NCI-H2029 (cell line): ENCODE results near the gene FUT1.
"Not testable (repeated sequence)": the region's sequence is repeated elsewhere in the genome, so short reads cannot be mapped to it uniquely, and the experiment has no call there.

ENCODE experiments used
- DNase-seq: peaks from one replicate; lab custom pipeline; 2025; lab: John Stamatoyannopoulos, UW

The FUT1 gene

GRCh38 chr19:48752496-48753365 lies at the start of gene FUT1:
Gene FUT1, minus strand, starts transcription at chr19:48752641. Its CDS starts 1,360 bp downstream, at chr19:48751281.
- DNase-seq = peak; percentile 92

- no peak for DNase-seq
Observed at GRCh38 chr19:48799358-48800300, 47.2 kb upstream of the FUT1 start.

- no peak for DNase-seq
Observed at GRCh38 chr19:48798937-48799336, 46.5 kb upstream of the FUT1 start.

GRCh38 chr19:48797103-48797502 lies 44.7 kb upstream of the FUT1 start:
- DNase-seq = no peak

- no peak for DNase-seq
Observed at GRCh38 chr19:48796298-48797083, 44.0 kb upstream of the FUT1 start.

- no peak for DNase-seq
Observed at GRCh38 chr19:48795685-48796070, 43.2 kb upstream of the FUT1 start.

- peak; percentile 84 for DNase-seq
Observed at GRCh38 chr19:48795055-48795684, 42.7 kb upstream of the FUT1 start.

- no peak for DNase-seq
Observed at GRCh38 chr19:48794291-48794690, 41.9 kb upstream of the FUT1 start.

- no peak for DNase-seq
Observed at GRCh38 chr19:48793271-48793670, 40.8 kb upstream of the FUT1 start.

GRCh38 chr19:48787331-48787730 lies 34.9 kb upstream of the FUT1 start:
- DNase-seq = not testable (repeated sequence)

- DNase-seq = not testable (repeated sequence)
Observed at GRCh38 chr19:48786422-48786821, 34.0 kb upstream of the FUT1 start.

- DNase-seq = no peak
Observed at GRCh38 chr19:48784527-48784926, 32.1 kb upstream of the FUT1 start.

GRCh38 chr19:48780631-48781391 lies 28.4 kb upstream of the FUT1 start:
- DNase-seq = no peak

- no peak for DNase-seq
Observed at GRCh38 chr19:48779636-48780035, 27.2 kb upstream of the FUT1 start.

GRCh38 chr19:48777720-48778119 lies 25.3 kb upstream of the FUT1 start:
- no peak for DNase-seq

GRCh38 chr19:48777139-48777538 lies 24.7 kb upstream of the FUT1 start:
- no peak for DNase-seq

GRCh38 chr19:48772503-48772953 lies 20.1 kb upstream of the FUT1 start:
- DNase-seq = peak; percentile 61

GRCh38 chr19:48770734-48771472 lies 18.5 kb upstream of the FUT1 start:
- DNase-seq = no peak

- DNase-seq = no peak
Observed at GRCh38 chr19:48770266-48770665, 17.8 kb upstream of the FUT1 start.
